HepG2 (cell line): ENCODE data around the gene UBE2N. TPM values are rescaled to one million over a fixed set of nuclear protein-coding genes. Genes with fewer than 3 reads are reported as not detected.

Experiments used
- ARNTL ChIP-seq: sonication (generic); formaldehyde crosslinking; IDR thresholded peaks from 2 replicates; pipeline ENCODE4 v1.4.0; 2020; ENCODE audit warnings: mild to moderate bottlenecking, missing genetic modification reagents
- BORCS8-MEF2B ChIP-seq: sonication (generic); formaldehyde crosslinking; IDR thresholded peaks from 2 replicates; pipeline ENCODE4 v1.8.0; 2022; ENCODE audit warnings: mild to moderate bottlenecking, missing genetic modification reagents
- DMAP1 ChIP-seq: IDR thresholded peaks from 2 replicates; pipeline ENCODE4 v1.6.1; 2016
- ETV6 ChIP-seq: sonication (generic); formaldehyde crosslinking; conservative IDR thresholded peaks from 2 replicates; pipeline ENCODE4 v1.4.0; 2020; ENCODE audit warnings: missing genetic modification reagents
- GFI1 ChIP-seq: sonication (generic); formaldehyde crosslinking; IDR thresholded peaks from 2 replicates; pipeline ENCODE4 v1.5.0; 2020; ENCODE audit warnings: missing genetic modification reagents, mild to moderate bottlenecking, borderline replicate concordance
- KDM5B ChIP-seq: sonication (generic); formaldehyde crosslinking; IDR thresholded peaks from 2 replicates; pipeline ENCODE4 v1.4.0; 2020; ENCODE audit warnings: missing genetic modification reagents, mild to moderate bottlenecking, borderline replicate concordance
- MXD4 ChIP-seq: IDR thresholded peaks from 2 replicates; pipeline ENCODE4 v1.6.1; 2016; ENCODE audit warnings: mild to moderate bottlenecking, missing biosample characterization, missing genetic modification reagents
- RXRB ChIP-seq: IDR thresholded peaks from 2 replicates; pipeline ENCODE4 v1.6.1; 2016; ENCODE audit warnings: borderline replicate concordance, missing genetic modification reagents, missing compliant biosample characterization
- SRSF1 ChIP-seq: fragments of 200-400 bp; formaldehyde crosslinking; optimal IDR thresholded peaks from 2 replicates; pipeline ENCODE3; 2017; ENCODE audit warnings: mild to moderate bottlenecking, low read depth, low read length, moderate library complexity
- ZNF160 ChIP-seq: sonication (generic); formaldehyde crosslinking; IDR thresholded peaks from 2 replicates; pipeline ENCODE4 v1.8.0; 2022; ENCODE audit warnings: mild to moderate bottlenecking, inconsistent platforms, missing genetic modification reagents
- ZNF24 ChIP-seq: fragments of 450-650 bp; IDR thresholded peaks from 2 replicates; pipeline ENCODE4 v1.6.1; 2017; ENCODE audit warnings: antibody characterized with exemption, mild to moderate bottlenecking
- ZNF556 ChIP-seq: sonication (generic); formaldehyde crosslinking; IDR thresholded peaks from 2 replicates; pipeline ENCODE4 v1.4.0; 2020; ENCODE audit warnings: mild to moderate bottlenecking, missing genetic modification reagents, borderline replicate concordance
- ZSCAN9 ChIP-seq: IDR thresholded peaks from 2 replicates; pipeline ENCODE4 v1.6.1; 2016; ENCODE audit warnings: borderline replicate concordance
- polyA plus RNA-seq, 8 experiments: library from polyadenylated mRNA; depleted of rRNA in 3 of 8; stranded (reverse) in 7 of 8; unstranded in 1 of 8; fragments of >200 nt; fragmentation: Illumina TruSeq in 4 of 8; extraction: Trizol in 4 of 8; gene quantifications; 2 replicates each; pipeline versions ENCODE4 v1.2.1 to v1.2.3, GENCODE V29; 2011 to 2016; ENCODE audit warnings: low read depth in 4 of 8, missing spikeins in 1 of 8, mixed read lengths in 1 of 8; ENCODE audit not compliant: insufficient read depth in 1 of 8
- total RNA-seq, 5 experiments: library from RNA; depleted of rRNA; stranded (reverse); fragments of >200 nt; fragmentation: Illumina TruSeq; extraction: Trizol; gene quantifications; 2 replicates each; pipeline ENCODE4 v1.2.3, GENCODE V29; 2016; ENCODE audit warnings: low read depth in 1 of 5
- TF ChIP-seq, protein P1 (sequence below): sonication (generic); formaldehyde crosslinking; IDR thresholded peaks from 2 replicates; pipeline ENCODE4 v1.5.1; 2020; ENCODE audit warnings: mild to moderate bottlenecking, missing genetic modification reagents, borderline replicate concordance
- TF ChIP-seq, protein P2 (sequence below): sonication (generic); formaldehyde crosslinking; IDR thresholded peaks from 2 replicates; pipeline ENCODE4 v1.4.0; 2020; ENCODE audit warnings: missing genetic modification reagents
- TF ChIP-seq, protein P3 (sequence below): sonication (generic); formaldehyde crosslinking; IDR thresholded peaks from 2 replicates; pipeline ENCODE4 v1.5.0; 2020; ENCODE audit warnings: mild to moderate bottlenecking, missing genetic modification reagents, borderline replicate concordance

The UBE2N gene
- total and polyA plus RNA-seq, 2 of the 13 experiments (the other 11 are each of a cell fraction or from before 2014, with no cell fraction given): 188 to 197 TPM

DNA sequence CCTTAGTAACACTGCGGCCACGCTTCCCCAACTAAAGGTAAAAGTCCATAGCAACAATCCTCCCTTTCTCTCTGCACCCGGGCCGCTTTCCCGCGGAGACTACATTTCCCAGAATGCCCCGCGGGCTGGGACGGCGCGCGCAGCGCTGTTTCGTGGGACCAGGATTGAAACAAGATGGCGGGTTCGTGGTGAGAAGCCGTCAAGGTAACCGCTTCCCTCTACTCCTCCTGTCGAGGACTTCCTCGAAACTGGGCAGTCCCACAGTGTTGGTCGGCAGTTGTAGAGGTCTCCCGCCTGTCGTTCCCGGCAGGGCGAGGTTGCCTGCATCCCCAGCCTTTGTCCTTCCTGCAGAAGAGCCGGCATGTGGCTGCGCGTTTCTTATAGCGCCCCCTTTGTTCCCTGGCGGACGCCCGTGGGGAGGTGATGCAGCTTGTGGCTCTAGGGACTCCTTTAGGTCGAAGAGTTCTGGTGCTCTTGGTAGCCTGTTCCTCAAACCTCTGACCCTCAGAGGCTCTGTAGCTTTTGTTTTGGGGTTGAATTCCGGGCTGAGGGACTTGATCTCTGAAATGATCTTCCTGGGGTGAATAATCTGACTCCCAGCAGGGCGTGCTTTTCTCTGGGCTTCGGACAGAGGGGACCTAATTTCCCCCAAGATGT, 25.7 kb upstream of the UBE2N start, which contains the start of gene MRPL42 (continued):
- TF ChIP-seq, protein P1, sequence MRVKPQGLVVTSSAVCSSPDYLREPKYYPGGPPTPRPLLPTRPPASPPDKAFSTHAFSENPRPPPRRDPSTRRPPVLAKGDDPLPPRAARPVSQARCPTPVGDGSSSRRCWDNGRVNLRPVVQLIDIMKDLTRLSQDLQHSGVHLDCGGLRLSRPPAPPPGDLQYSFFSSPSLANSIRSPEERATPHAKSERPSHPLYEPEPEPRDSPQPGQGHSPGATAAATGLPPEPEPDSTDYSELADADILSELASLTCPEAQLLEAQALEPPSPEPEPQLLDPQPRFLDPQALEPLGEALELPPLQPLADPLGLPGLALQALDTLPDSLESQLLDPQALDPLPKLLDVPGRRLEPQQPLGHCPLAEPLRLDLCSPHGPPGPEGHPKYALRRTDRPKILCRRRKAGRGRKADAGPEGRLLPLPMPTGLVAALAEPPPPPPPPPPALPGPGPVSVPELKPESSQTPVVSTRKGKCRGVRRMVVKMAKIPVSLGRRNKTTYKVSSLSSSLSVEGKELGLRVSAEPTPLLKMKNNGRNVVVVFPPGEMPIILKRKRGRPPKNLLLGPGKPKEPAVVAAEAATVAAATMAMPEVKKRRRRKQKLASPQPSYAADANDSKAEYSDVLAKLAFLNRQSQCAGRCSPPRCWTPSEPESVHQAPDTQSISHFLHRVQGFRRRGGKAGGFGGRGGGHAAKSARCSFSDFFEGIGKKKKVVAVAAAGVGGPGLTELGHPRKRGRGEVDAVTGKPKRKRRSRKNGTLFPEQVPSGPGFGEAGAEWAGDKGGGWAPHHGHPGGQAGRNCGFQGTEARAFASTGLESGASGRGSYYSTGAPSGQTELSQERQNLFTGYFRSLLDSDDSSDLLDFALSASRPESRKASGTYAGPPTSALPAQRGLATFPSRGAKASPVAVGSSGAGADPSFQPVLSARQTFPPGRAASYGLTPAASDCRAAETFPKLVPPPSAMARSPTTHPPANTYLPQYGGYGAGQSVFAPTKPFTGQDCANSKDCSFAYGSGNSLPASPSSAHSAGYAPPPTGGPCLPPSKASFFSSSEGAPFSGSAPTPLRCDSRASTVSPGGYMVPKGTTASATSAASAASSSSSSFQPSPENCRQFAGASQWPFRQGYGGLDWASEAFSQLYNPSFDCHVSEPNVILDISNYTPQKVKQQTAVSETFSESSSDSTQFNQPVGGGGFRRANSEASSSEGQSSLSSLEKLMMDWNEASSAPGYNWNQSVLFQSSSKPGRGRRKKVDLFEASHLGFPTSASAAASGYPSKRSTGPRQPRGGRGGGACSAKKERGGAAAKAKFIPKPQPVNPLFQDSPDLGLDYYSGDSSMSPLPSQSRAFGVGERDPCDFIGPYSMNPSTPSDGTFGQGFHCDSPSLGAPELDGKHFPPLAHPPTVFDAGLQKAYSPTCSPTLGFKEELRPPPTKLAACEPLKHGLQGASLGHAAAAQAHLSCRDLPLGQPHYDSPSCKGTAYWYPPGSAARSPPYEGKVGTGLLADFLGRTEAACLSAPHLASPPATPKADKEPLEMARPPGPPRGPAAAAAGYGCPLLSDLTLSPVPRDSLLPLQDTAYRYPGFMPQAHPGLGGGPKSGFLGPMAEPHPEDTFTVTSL (CRISPR knock-in tag): no peak
- peak; percentile 87; the same call in 1 of the 2 replicates for TF ChIP-seq ZNF556
- TF ChIP-seq, protein P2, sequence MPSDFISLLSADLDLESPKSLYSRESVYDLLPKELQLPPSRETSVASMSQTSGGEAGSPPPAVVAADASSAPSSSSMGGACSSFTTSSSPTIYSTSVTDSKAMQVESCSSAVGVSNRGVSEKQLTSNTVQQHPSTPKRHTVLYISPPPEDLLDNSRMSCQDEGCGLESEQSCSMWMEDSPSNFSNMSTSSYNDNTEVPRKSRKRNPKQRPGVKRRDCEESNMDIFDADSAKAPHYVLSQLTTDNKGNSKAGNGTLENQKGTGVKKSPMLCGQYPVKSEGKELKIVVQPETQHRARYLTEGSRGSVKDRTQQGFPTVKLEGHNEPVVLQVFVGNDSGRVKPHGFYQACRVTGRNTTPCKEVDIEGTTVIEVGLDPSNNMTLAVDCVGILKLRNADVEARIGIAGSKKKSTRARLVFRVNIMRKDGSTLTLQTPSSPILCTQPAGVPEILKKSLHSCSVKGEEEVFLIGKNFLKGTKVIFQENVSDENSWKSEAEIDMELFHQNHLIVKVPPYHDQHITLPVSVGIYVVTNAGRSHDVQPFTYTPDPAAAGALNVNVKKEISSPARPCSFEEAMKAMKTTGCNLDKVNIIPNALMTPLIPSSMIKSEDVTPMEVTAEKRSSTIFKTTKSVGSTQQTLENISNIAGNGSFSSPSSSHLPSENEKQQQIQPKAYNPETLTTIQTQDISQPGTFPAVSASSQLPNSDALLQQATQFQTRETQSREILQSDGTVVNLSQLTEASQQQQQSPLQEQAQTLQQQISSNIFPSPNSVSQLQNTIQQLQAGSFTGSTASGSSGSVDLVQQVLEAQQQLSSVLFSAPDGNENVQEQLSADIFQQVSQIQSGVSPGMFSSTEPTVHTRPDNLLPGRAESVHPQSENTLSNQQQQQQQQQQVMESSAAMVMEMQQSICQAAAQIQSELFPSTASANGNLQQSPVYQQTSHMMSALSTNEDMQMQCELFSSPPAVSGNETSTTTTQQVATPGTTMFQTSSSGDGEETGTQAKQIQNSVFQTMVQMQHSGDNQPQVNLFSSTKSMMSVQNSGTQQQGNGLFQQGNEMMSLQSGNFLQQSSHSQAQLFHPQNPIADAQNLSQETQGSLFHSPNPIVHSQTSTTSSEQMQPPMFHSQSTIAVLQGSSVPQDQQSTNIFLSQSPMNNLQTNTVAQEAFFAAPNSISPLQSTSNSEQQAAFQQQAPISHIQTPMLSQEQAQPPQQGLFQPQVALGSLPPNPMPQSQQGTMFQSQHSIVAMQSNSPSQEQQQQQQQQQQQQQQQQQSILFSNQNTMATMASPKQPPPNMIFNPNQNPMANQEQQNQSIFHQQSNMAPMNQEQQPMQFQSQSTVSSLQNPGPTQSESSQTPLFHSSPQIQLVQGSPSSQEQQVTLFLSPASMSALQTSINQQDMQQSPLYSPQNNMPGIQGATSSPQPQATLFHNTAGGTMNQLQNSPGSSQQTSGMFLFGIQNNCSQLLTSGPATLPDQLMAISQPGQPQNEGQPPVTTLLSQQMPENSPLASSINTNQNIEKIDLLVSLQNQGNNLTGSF: peak; percentile 83; the same call in 1 of the 2 replicates
- peak; percentile 62; the same call in 1 of the 2 replicates for TF ChIP-seq ETV6
- peak; percentile 55 for TF ChIP-seq SRSF1
- TF ChIP-seq DMAP1: peak; percentile 99
- TF ChIP-seq MXD4 (CRISPR knock-in tag): peak; percentile 82
- peak; percentile 95 for TF ChIP-seq KDM5B (CRISPR knock-in tag)
- peak; percentile 56; the same call in 1 of the 2 replicates for TF ChIP-seq RXRB (CRISPR knock-in tag)
- peak; percentile 68 for TF ChIP-seq ZSCAN9 (CRISPR knock-in tag)
- peak; percentile 78; the same call in 1 of the 2 replicates for TF ChIP-seq GFI1 (CRISPR knock-in tag)
- peak; percentile 87 for TF ChIP-seq BORCS8-MEF2B
- TF ChIP-seq, protein P3, sequence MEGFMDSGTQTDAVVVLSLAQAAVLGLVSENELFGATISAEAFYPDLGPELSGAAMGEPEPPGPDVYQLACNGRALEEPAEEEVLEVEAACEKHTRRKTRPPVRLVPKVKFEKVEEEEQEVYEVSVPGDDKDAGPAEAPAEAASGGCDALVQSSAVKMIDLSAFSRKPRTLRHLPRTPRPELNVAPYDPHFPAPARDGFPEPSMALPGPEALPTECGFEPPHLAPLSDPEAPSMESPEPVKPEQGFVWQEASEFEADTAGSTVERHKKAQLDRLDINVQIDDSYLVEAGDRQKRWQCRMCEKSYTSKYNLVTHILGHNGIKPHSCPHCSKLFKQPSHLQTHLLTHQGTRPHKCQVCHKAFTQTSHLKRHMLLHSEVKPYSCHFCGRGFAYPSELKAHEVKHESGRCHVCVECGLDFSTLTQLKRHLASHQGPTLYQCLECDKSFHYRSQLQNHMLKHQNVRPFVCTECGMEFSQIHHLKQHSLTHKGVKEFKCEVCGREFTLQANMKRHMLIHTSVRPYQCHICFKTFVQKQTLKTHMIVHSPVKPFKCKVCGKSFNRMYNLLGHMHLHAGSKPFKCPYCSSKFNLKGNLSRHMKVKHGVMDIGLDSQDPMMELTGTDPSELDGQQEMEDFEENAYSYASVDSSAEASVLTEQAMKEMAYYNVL: peak; percentile 53; the same call in 1 of the 2 replicates
- TF ChIP-seq ZNF24: peak; percentile 58; the same call in 1 of the 2 replicates
- TF ChIP-seq ARNTL (CRISPR knock-in tag): no peak; the same call in 1 of the 2 replicates
- 0 out of 2 replicates have a peak, but pooled peaks have one; percentile 49 for TF ChIP-seq ZNF160 (CRISPR knock-in tag)
